GM12878 (cell line): ENCODE results near the gene BRD2. TPM values are rescaled to one million over a fixed set of nuclear protein-coding genes. Genes with fewer than 3 reads are reported as not detected.

ENCODE experiments used
- CEBPB ChIP-seq, 2 experiments: fragments of 150-350 bp in 1 of 2; IDR thresholded peaks; 2 replicates each; pipeline ENCODE4 v1.6.1; 2012 to 2014; ENCODE audit warnings: low read depth in 2 of 2, low read length in 2 of 2, borderline replicate concordance in 1 of 2, inconsistent platforms in 1 of 2
- CREB1 ChIP-seq: IDR thresholded peaks from 2 replicates; pipeline ENCODE4 v1.6.1; 2012; ENCODE audit warnings: low read depth, mild to moderate bottlenecking, inconsistent platforms
- CREM ChIP-seq: IDR thresholded peaks from 2 replicates; pipeline ENCODE4 v1.6.1; 2014; ENCODE audit warnings: antibody characterized with exemption, low read depth
- EGR1 ChIP-seq, 2 experiments: IDR thresholded peaks; 1 replicate in 1 of 2; 2 replicates in 1 of 2; pipeline ENCODE4 v1.6.1; 2011 to 2012; ENCODE audit warnings: low read depth in 2 of 2, low read length in 2 of 2, borderline replicate concordance in 1 of 2, mild to moderate bottlenecking in 1 of 2, moderate library complexity in 1 of 2
- IRF4 ChIP-seq: IDR thresholded peaks from 2 replicates; pipeline ENCODE4 v1.6.1; 2011; ENCODE audit warnings: low read depth, low read length
- NR2C2 ChIP-seq: IDR thresholded peaks from 2 replicates; pipeline ENCODE4 v1.6.1; 2011; ENCODE audit warnings: borderline replicate concordance, low read depth; ENCODE audit not compliant: control insufficient read depth, insufficient read length
- TAF1 ChIP-seq: IDR thresholded peaks from 2 replicates; pipeline ENCODE4 v1.6.1; 2011; ENCODE audit warnings: mild to moderate bottlenecking, low read depth, low read length, borderline replicate concordance
- ZBED1 ChIP-seq: IDR thresholded peaks from 2 replicates; pipeline ENCODE4 v1.6.1; 2016; ENCODE audit warnings: borderline replicate concordance
- ZZZ3 ChIP-seq: IDR thresholded peaks from 2 replicates; pipeline ENCODE4 v1.6.1; 2011; ENCODE audit warnings: low read depth; ENCODE audit not compliant: control insufficient read depth, insufficient read length
- polyA plus RNA-seq, 11 experiments: library from polyadenylated mRNA; depleted of rRNA in 4 of 11; unstranded in 6 of 11; stranded (reverse) in 5 of 11; fragments of >200 nt; fragmentation: Nextera tagmentation in 4 of 11; fragmentation: Illumina TruSeq in 1 of 11; extraction: Ambion mirVana in 4 of 11; extraction: Trizol in 1 of 11; gene quantifications; 1 replicate in 1 of 11; 2 replicates in 10 of 11; pipeline versions ENCODE4 v1.2.1 to v1.2.3, GENCODE V29; 2011 to 2016; ENCODE audit warnings: inconsistent platforms in 2 of 11, missing spikeins in 2 of 11, low read depth in 1 of 11
- total RNA-seq, 4 experiments: library from RNA; depleted of rRNA in 3 of 4; stranded (reverse); fragments of >200 nt in 3 of 4; fragmentation: Illumina TruSeq in 1 of 4; extraction: Trizol in 1 of 4; gene quantifications; 2 replicates each; pipeline versions ENCODE4 v1.2.1 to v1.2.3, GENCODE V29; 2013 to 2021
- TF ChIP-seq, protein P1 (sequence below): fragments of 150-350 bp; IDR thresholded peaks from 2 replicates; pipeline ENCODE4 v1.6.1; 2014; ENCODE audit warnings: mild to moderate bottlenecking, low read depth, low read length
- TF ChIP-seq, protein P2 (sequence below): fragments of 450-650 bp; IDR thresholded peaks from 2 replicates; pipeline ENCODE4 v1.6.1; 2014; ENCODE audit warnings: mild to moderate bottlenecking
- TF ChIP-seq, protein P3 (sequence below): fragments of 450-650 bp; IDR thresholded peaks from 2 replicates; pipeline ENCODE4 v1.6.1; 2017; ENCODE audit warnings: mild to moderate bottlenecking
- TF ChIP-seq, protein P4 (sequence below): fragments of 450-650 bp; formaldehyde crosslinking; IDR thresholded peaks from 2 replicates; pipeline ENCODE4 v1.4.0; 2020; ENCODE audit warnings: mild to moderate bottlenecking, moderate library complexity
- TF ChIP-seq, protein P5 (sequence below): fragments of 450-650 bp; IDR thresholded peaks from 2 replicates; pipeline ENCODE4 v1.6.1; 2017; ENCODE audit warnings: low read depth, mild to moderate bottlenecking, moderate library complexity

Gene BRD2
- total and polyA plus RNA-seq, 10 of the 15 experiments (the other 5 are each of a cell fraction or from before 2014, with no cell fraction given) = 32.2 to 239 (median 139) TPM

DNA sequence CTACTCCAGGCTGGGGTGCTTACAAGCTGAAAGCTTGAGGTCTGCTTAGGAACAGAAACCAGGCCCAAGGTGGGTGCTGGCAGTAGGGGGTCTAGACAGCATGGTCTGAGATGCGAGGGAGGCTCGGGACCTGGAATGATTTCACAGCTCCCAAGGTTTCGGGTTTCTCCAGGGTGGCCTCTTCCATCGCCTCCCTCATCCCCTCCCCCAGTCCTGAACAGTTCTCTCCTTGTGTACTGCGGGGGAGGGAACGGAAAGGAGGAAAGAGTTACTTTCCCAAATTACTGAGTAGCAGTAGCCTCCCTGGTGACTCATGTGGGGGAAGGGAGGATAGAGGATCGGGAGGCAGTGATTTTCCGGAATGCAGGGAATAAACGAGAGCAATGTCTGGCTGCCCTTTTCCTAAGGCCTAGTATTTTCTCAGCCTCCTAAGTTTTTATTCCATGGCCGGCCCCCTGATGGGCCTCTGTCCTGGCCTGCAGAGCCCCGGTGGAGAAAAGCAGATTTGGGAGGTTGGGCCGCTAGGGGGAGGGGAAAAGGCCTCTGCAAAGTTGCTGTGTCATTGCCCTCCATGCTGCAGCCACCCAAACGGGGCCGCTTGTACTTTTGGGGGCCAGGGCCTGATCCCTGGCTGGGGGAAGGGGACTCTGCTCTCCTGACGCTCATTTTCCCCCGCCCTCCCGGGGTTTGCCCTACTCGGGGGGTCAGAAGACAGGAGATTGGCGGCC, 1.5 kb downstream of the BRD2 start (continued):
- TF ChIP-seq, protein P1, sequence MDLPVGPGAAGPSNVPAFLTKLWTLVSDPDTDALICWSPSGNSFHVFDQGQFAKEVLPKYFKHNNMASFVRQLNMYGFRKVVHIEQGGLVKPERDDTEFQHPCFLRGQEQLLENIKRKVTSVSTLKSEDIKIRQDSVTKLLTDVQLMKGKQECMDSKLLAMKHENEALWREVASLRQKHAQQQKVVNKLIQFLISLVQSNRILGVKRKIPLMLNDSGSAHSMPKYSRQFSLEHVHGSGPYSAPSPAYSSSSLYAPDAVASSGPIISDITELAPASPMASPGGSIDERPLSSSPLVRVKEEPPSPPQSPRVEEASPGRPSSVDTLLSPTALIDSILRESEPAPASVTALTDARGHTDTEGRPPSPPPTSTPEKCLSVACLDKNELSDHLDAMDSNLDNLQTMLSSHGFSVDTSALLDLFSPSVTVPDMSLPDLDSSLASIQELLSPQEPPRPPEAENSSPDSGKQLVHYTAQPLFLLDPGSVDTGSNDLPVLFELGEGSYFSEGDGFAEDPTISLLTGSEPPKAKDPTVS = no peak
- TF ChIP-seq CEBPB (IDR thresholded peaks at IDR 0.05; ENCODE audit: borderline replicate concordance in 1 of 2, low read depth in 2 of 2, low read length in 2 of 2) = no peak
- TF ChIP-seq NR2C2 = no peak
- TF ChIP-seq TAF1 = peak; percentile 82
- no peak for TF ChIP-seq IRF4
- TF ChIP-seq CREM = no peak; the same call in 1 of the 2 replicates
- no peak for TF ChIP-seq ZZZ3
- TF ChIP-seq, protein P2, sequence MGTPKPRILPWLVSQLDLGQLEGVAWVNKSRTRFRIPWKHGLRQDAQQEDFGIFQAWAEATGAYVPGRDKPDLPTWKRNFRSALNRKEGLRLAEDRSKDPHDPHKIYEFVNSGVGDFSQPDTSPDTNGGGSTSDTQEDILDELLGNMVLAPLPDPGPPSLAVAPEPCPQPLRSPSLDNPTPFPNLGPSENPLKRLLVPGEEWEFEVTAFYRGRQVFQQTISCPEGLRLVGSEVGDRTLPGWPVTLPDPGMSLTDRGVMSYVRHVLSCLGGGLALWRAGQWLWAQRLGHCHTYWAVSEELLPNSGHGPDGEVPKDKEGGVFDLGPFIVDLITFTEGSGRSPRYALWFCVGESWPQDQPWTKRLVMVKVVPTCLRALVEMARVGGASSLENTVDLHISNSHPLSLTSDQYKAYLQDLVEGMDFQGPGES = no peak
- TF ChIP-seq, protein P3, sequence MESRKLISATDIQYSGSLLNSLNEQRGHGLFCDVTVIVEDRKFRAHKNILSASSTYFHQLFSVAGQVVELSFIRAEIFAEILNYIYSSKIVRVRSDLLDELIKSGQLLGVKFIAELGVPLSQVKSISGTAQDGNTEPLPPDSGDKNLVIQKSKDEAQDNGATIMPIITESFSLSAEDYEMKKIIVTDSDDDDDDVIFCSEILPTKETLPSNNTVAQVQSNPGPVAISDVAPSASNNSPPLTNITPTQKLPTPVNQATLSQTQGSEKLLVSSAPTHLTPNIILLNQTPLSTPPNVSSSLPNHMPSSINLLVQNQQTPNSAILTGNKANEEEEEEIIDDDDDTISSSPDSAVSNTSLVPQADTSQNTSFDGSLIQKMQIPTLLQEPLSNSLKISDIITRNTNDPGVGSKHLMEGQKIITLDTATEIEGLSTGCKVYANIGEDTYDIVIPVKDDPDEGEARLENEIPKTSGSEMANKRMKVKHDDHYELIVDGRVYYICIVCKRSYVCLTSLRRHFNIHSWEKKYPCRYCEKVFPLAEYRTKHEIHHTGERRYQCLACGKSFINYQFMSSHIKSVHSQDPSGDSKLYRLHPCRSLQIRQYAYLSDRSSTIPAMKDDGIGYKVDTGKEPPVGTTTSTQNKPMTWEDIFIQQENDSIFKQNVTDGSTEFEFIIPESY = no peak
- TF ChIP-seq, protein P4, sequence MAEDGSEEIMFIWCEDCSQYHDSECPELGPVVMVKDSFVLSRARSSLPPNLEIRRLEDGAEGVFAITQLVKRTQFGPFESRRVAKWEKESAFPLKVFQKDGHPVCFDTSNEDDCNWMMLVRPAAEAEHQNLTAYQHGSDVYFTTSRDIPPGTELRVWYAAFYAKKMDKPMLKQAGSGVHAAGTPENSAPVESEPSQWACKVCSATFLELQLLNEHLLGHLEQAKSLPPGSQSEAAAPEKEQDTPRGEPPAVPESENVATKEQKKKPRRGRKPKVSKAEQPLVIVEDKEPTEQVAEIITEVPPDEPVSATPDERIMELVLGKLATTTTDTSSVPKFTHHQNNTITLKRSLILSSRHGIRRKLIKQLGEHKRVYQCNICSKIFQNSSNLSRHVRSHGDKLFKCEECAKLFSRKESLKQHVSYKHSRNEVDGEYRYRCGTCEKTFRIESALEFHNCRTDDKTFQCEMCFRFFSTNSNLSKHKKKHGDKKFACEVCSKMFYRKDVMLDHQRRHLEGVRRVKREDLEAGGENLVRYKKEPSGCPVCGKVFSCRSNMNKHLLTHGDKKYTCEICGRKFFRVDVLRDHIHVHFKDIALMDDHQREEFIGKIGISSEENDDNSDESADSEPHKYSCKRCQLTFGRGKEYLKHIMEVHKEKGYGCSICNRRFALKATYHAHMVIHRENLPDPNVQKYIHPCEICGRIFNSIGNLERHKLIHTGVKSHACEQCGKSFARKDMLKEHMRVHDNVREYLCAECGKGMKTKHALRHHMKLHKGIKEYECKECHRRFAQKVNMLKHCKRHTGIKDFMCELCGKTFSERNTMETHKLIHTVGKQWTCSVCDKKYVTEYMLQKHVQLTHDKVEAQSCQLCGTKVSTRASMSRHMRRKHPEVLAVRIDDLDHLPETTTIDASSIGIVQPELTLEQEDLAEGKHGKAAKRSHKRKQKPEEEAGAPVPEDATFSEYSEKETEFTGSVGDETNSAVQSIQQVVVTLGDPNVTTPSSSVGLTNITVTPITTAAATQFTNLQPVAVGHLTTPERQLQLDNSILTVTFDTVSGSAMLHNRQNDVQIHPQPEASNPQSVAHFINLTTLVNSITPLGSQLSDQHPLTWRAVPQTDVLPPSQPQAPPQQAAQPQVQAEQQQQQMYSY (CRISPR knock-in tag) = no peak
- no peak for TF ChIP-seq EGR1 (IDR thresholded peaks at IDR 0.05; ENCODE audit: borderline replicate concordance in 1 of 2, low read depth in 2 of 2, low read length in 2 of 2)
- no peak for TF ChIP-seq CREB1
- TF ChIP-seq, protein P5, sequence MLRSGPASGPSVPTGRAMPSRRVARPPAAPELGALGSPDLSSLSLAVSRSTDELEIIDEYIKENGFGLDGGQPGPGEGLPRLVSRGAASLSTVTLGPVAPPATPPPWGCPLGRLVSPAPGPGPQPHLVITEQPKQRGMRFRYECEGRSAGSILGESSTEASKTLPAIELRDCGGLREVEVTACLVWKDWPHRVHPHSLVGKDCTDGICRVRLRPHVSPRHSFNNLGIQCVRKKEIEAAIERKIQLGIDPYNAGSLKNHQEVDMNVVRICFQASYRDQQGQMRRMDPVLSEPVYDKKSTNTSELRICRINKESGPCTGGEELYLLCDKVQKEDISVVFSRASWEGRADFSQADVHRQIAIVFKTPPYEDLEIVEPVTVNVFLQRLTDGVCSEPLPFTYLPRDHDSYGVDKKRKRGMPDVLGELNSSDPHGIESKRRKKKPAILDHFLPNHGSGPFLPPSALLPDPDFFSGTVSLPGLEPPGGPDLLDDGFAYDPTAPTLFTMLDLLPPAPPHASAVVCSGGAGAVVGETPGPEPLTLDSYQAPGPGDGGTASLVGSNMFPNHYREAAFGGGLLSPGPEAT = 0 out of 2 replicates have a peak, but pooled peaks have one; percentile 74
- 0 out of 2 replicates have a peak, but pooled peaks have one; percentile 51 for TF ChIP-seq ZBED1
